CD4-positive, alpha-beta T cell treated with Interleukin-10 for 1 hour (primary cell): ENCODE data around the gene APBA2.

Experiments used
- DNase-seq: peaks from one replicate; pipeline ENCODE4 v3.0.0-alpha.2; 2020

The APBA2 gene

GRCh38 chr15:28897861-28898585, 12.2 kb downstream of the APBA2 start:
- no peak for DNase-seq

- DNase-seq: no peak
These were observed 13.4 kb downstream of the APBA2 start for GRCh38 chr15:28899061-28899738.

- DNase-seq: no peak
These were observed 14.5 kb downstream of the APBA2 start for GRCh38 chr15:28900041-28900891.

GRCh38 chr15:28900892-28901586, 15.3 kb downstream of the APBA2 start:
- no peak for DNase-seq

GRCh38 chr15:28901587-28901980, 15.8 kb downstream of the APBA2 start:
- DNase-seq: no peak

GRCh38 chr15:28901987-28902745, 16.4 kb downstream of the APBA2 start:
- no peak for DNase-seq

GRCh38 chr15:28902856-28903255, 17.1 kb downstream of the APBA2 start:
- DNase-seq: no peak

GRCh38 chr15:28903555-28903954, 17.8 kb downstream of the APBA2 start:
- DNase-seq: no peak

GRCh38 chr15:28904003-28904402, 18.2 kb downstream of the APBA2 start:
- DNase-seq: no peak

- no peak for DNase-seq
These were observed 19.0 kb downstream of the APBA2 start for GRCh38 chr15:28904541-28905315.

GRCh38 chr15:28907338-28907960, 21.7 kb downstream of the APBA2 start:
- no peak for DNase-seq

- DNase-seq: no peak
These were observed 24.3 kb downstream of the APBA2 start for GRCh38 chr15:28909958-28910500.

- no peak for DNase-seq
These were observed 25.6 kb downstream of the APBA2 start for GRCh38 chr15:28911310-28911931.

GRCh38 chr15:28912422-28912821, 26.6 kb downstream of the APBA2 start:
- DNase-seq: no peak

- DNase-seq: no peak
These were observed 27.5 kb downstream of the APBA2 start for GRCh38 chr15:28913171-28913765.

- DNase-seq: no peak
These were observed 28.3 kb downstream of the APBA2 start for GRCh38 chr15:28914046-28914445.

GRCh38 chr15:28914483-28915023, 28.8 kb downstream of the APBA2 start:
- DNase-seq: no peak

- no peak for DNase-seq
These were observed 29.5 kb downstream of the APBA2 start for GRCh38 chr15:28915041-28915810.

- no peak for DNase-seq
These were observed 30.2 kb downstream of the APBA2 start for GRCh38 chr15:28915935-28916334.
